Posterior vena cava (tissue), 2 donors: Measurements from ENCODE around the gene HDDC3. TPM values are rescaled to one million over a fixed set of nuclear protein-coding genes. Genes with fewer than 3 reads are reported as not detected.

Source experiments
- DNase-seq: peaks from one replicate; pipeline ENCODE4 v3.0.0-alpha.2; 2020; ENCODE audit warnings: low spot score
- intact Hi-C, 2 donors: fragments of 100-400 bp; cut with DNase I; formaldehyde crosslinking; loops; one replicate each; pipeline versions ENCODE4 v1.14.1 to v1.14.2; 2022 to 2023
- long read RNA-seq, 2 donors: library from polyadenylated mRNA; unstranded; transcript quantifications; one replicate each; pipeline ENCODE4 v2.0.0, GENCODE V29; 2020 to 2021
- total RNA-seq, 2 donors: library from RNA; stranded (reverse); fragmentation: NEBNext Ultra II Directional; extraction: Animal tissue kit (Norgen Biotek cat#: 25700); gene quantifications; one replicate each; pipeline ENCODE4 v1.2.1, GENCODE V29; 2021
- donor health status: DM: yes; HTN: yes; CAD: no.
- donor health status: DM: yes; HTN: yes; CAD: no.

Gene HDDC3
- total RNA-seq = 1 to 10 TPM; 5.9 to 8.6 TPM
- long read RNA-seq, donor 1, partial matches to known transcripts = 1 of 6 reads
- long read RNA-seq, donor 1, other reads (novel, unspliced or antisense) = 2 of 6 reads
- long read RNA-seq, donor 2, partial matches to known transcripts = 3 of 9 reads
- long read RNA-seq, donor 2, other reads (novel, unspliced or antisense) = 2 of 9 reads

GRCh38 chr15:90931828-90932659, at the start of gene HDDC3:
Gene HDDC3 (minus strand): TSS chr15:90932549. CDS start chr15:90932540, 9 bp downstream.
- peak; percentile 98 for DNase-seq
- intact Hi-C loops = no loop called here

- intact Hi-C loops = no loop called here
- no peak for DNase-seq
Measured at GRCh38 chr15:90982135-90982534, 49.8 kb upstream of the HDDC3 start.

GRCh38 chr15:90981681-90982080, 49.3 kb upstream of the HDDC3 start:
- intact Hi-C loops = no loop called here
- DNase-seq = no peak

GRCh38 chr15:90979582-90979981, 47.2 kb upstream of the HDDC3 start:
- DNase-seq = no peak
- intact Hi-C loops = no loop called here

- intact Hi-C loops = no loop called here
- no peak for DNase-seq
Measured at GRCh38 chr15:90974216-90974615, 41.9 kb upstream of the HDDC3 start.

GRCh38 chr15:90972133-90972532, 39.8 kb upstream of the HDDC3 start:
- intact Hi-C loops = no loop called here

GRCh38 chr15:90970274-90970673, 37.9 kb upstream of the HDDC3 start:
- DNase-seq = no peak
- intact Hi-C loops = no loop called here

More at GRCh38 chr15:90972133-90972532, 39.8 kb upstream of the HDDC3 start:
- DNase-seq = no peak

GRCh38 chr15:90968434-90968833, 36.1 kb upstream of the HDDC3 start:
- intact Hi-C loops = no loop called here
- DNase-seq = no peak

- DNase-seq = no peak
- intact Hi-C loops = no loop called here
Measured at GRCh38 chr15:90967206-90967605, 34.9 kb upstream of the HDDC3 start.

GRCh38 chr15:90966262-90966661, 33.9 kb upstream of the HDDC3 start:
- intact Hi-C loops = no loop called here
- no peak for DNase-seq

GRCh38 chr15:90962021-90962420, 29.7 kb upstream of the HDDC3 start:
- DNase-seq = no peak
- intact Hi-C loops = no loop called here

- peak; percentile 62 for DNase-seq
- intact Hi-C loops = no loop called here
Measured at GRCh38 chr15:90960298-90961091, 28.1 kb upstream of the HDDC3 start.

GRCh38 chr15:90959894-90960293, 27.5 kb upstream of the HDDC3 start:
- DNase-seq = peak; percentile 81
- intact Hi-C loops = loop anchor here in 1 of 2 donors (5.0 kb wide), 2 partner anchors 77 to 312 kb away; no protein-coding TSS in a partner anchor

- intact Hi-C loops = loop anchor here in 1 of 2 donors (5.0 kb wide), 2 partner anchors 78 to 313 kb away; no protein-coding TSS in a partner anchor
- peak; percentile 41 for DNase-seq
Measured at GRCh38 chr15:90959028-90959595, 26.8 kb upstream of the HDDC3 start.

- intact Hi-C loops = loop anchor here in 1 of 2 donors (5.0 kb wide), 2 partner anchors 80 to 315 kb away; no protein-coding TSS in a partner anchor
- DNase-seq = peak; percentile 46
Measured at GRCh38 chr15:90957791-90958190, 25.4 kb upstream of the HDDC3 start.

GRCh38 chr15:90957031-90957790, 24.9 kb upstream of the HDDC3 start:
- DNase-seq = peak; percentile 87
- intact Hi-C loops = loop anchor here in 1 of 2 donors (5.0 kb wide), 2 partner anchors 80 to 315 kb away; no protein-coding TSS in a partner anchor

- intact Hi-C loops = loop anchor here in 1 of 2 donors (5.0 kb wide), 2 partner anchors 81 to 316 kb away; no protein-coding TSS in a partner anchor
- DNase-seq = peak; percentile 90
Measured at GRCh38 chr15:90956274-90957030, 24.1 kb upstream of the HDDC3 start.
